Measurements from ENCODE around the gene CHMP1B. TPM values are rescaled to one million over a fixed set of nuclear protein-coding genes. Genes with fewer than 3 reads are reported as not detected.

CHMP1B gene
- total and polyA plus RNA-seq, 2 experiments from 2014 or later = 47.1 to 47.8 TPM

DNA sequence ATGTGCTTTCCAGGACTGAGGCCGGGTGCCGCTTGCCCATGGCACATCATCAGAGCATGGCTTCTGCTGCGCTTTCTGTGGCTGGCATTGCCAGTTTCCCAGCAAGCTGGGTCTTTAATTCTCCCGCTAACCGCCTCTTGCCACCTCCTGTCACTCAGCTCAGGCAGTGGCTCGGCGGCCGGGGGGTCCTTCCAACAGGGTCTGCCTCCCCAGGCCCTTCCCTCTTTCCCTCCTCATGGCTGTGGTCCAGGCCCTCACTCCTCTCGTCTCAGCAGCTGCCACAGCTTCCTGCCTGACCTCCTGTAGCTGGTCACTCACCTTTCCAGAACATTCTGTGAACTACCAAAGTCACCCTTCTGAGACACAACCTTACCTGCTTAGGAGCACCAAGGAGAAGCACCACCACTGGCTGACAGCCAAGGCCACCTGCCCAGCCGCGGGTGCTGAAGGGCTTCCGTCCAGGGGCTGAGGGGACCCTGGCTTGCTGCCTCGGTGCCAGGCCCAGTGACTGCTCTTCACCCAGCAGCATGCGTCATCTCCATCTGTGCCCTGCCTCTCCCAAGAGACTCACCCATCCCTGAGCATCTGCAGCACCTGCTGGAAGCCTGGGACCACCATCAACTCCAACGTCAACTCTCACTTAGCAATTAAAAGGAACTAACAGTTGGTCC is 22.6 kb downstream of the CHMP1B start:
- Histone ChIP-seq H3K4me2 (ENCODE audit: unreplicated experiment) (no peak overlapping the region), H3K4me3 (no peak overlapping the region), H4K20me1 (ENCODE audit: insufficient read depth) (no peaks in the 10 kb centered on the region), H3F3A (ENCODE audit: insufficient read depth) (no peaks in the 10 kb centered on the region), H3K9ac (no peak overlapping the region), H3K9me3 (ENCODE audit: low read depth) (no peaks in the 10 kb centered on the region), H2AFZ (no peak overlapping the region), H3K79me2 (ENCODE audit: insufficient read depth) (no peaks in the 10 kb centered on the region), H3K36me3 (ENCODE audit: low read depth) (no peaks in the 10 kb centered on the region), H3K4me1 (ENCODE audit: insufficient read depth) (no peaks in the 10 kb centered on the region), H3K27me3 (replicated peaks; ENCODE audit: insufficient read depth) (no peaks in the 10 kb centered on the region), H3K9me2 (ENCODE audit: insufficient read depth) (no peaks in the 10 kb centered on the region), H3K27ac (no peak overlapping the region)
- no peak for DNase-seq
- in situ Hi-C loops (cut with MboI) = no loop called here
- TF ChIP-seq EZH2 (IDR thresholded peaks at IDR 0.05; ENCODE audit: insufficient read depth, poor library complexity, severe bottlenecking) = no peak
- no peak for TF ChIP-seq EZH2phosphoT487 (IDR thresholded peaks at IDR 0.05; ENCODE audit: insufficient read depth, low read depth)
- 87 to 88% methylated on average over 14 to 15 of the region's 15 CpGs for WGBS, 2 experiments (ENCODE audit: low coverage in 1 of 2, low lambda C conversion rate in 2 of 2, missing lambda C conversion rate in 2 of 2)

DNA sequence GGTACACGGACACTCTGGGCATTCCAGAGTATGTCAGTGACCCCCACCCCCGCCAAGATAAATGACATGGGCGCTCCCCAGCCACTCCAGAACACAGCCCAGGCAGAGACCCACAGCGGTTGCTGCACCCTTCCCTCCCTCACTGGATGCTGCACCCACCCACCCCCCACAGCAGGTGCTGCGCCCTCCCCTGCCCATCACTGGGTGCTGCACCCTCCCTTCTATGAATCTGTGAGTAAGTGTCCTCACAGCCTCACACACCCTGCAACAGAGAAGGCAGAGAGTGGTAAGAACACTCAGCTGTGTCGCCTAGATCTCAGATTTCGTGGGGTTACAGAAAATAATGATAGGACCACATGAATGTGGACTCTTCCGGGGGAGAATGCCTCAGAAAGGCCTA is 23.5 kb downstream of the CHMP1B start:
- Histone ChIP-seq H3K27me3 (replicated peaks; ENCODE audit: insufficient read depth) (no peaks in the 10 kb centered on the region), H3K9me2 (ENCODE audit: insufficient read depth) (no peaks in the 10 kb centered on the region), H4K20me1 (ENCODE audit: insufficient read depth) (no peaks in the 10 kb centered on the region), H3K36me3 (ENCODE audit: low read depth) (no peaks in the 10 kb centered on the region), H3F3A (ENCODE audit: insufficient read depth) (no peaks in the 10 kb centered on the region), H3K79me2 (ENCODE audit: insufficient read depth) (no peaks in the 10 kb centered on the region), H3K4me2 (ENCODE audit: unreplicated experiment) (no peak overlapping the region), H3K4me1 (ENCODE audit: insufficient read depth) (no peaks in the 10 kb centered on the region), H3K9ac (no peak overlapping the region), H3K27ac (no peak overlapping the region), H2AFZ (no peak overlapping the region), H3K4me3 (no peak overlapping the region), H3K9me3 (ENCODE audit: low read depth) (no peaks in the 10 kb centered on the region)
- 77 to 81% methylated on average over 7 to 8 of the region's 8 CpGs for WGBS, 2 experiments (ENCODE audit: low coverage in 1 of 2, low lambda C conversion rate in 2 of 2, missing lambda C conversion rate in 2 of 2)
- DNase-seq = no peak
- no peak for TF ChIP-seq EZH2 (IDR thresholded peaks at IDR 0.05; ENCODE audit: insufficient read depth, poor library complexity, severe bottlenecking)
- in situ Hi-C loops (cut with MboI) = no loop called here

DNA sequence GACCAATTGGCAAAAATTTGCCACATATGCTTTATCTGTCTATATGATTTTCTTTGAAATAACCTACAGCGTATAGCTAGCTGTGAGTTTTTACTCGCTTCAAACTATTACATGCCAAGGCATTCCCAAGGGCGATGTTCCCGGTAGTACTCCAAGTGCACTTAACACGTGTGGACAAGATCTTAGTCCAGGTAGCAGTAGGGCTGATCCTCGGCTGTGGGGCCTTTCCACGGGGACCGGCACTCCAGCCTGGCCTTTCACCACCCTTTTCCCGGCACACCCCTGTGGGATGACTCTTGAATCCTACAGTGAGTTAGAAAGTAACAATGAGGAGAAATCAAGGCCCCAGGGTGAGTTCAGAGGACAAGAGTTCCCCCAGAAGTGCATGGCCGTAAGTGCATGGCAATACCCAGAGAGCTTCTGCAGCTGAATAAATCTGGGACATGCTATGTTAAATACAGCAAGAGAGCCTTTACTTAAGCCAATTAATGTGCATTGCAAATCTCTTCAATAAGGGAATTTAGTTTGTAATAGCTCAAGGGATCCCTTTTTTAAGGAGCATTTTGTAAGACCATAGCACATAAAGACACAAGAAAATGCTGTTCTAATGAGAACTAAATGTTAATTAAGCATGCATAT is 26.4 kb downstream of the CHMP1B start:
- H3K9me3 ChIP-seq (ENCODE audit: low read depth) = no peaks in the 10 kb centered on the region
- H3K4me1 ChIP-seq (ENCODE audit: insufficient read depth) = no peaks in the 10 kb centered on the region
- H3K9ac ChIP-seq = no peak overlapping the region
- 87 to 91% methylated on average over 10 of the region's 10 CpGs for WGBS, 2 experiments (ENCODE audit: low coverage in 1 of 2, low lambda C conversion rate in 2 of 2, missing lambda C conversion rate in 2 of 2)
- no peak for DNase-seq
- no peaks in the 10 kb centered on the region for H3K36me3 ChIP-seq (ENCODE audit: low read depth)
- no peak for TF ChIP-seq EZH2phosphoT487 (IDR thresholded peaks at IDR 0.05; ENCODE audit: insufficient read depth, low read depth)
- no peak for TF ChIP-seq EZH2 (IDR thresholded peaks at IDR 0.05; ENCODE audit: insufficient read depth, poor library complexity, severe bottlenecking)
- H3K4me2 ChIP-seq (ENCODE audit: unreplicated experiment) = no peak overlapping the region
- in situ Hi-C loops (cut with MboI) = no loop called here
- no peak overlapping the region for H3K4me3 ChIP-seq
- H2AFZ ChIP-seq = no peak overlapping the region
- no peak overlapping the region for H3K27ac ChIP-seq
- H3F3A ChIP-seq (ENCODE audit: insufficient read depth) = no peaks in the 10 kb centered on the region
- H3K79me2 ChIP-seq (ENCODE audit: insufficient read depth) = no peaks in the 10 kb centered on the region
- no peaks in the 10 kb centered on the region for H3K9me2 ChIP-seq (ENCODE audit: insufficient read depth)
- H3K27me3 ChIP-seq (replicated peaks; ENCODE audit: insufficient read depth) = no peaks in the 10 kb centered on the region
- H4K20me1 ChIP-seq (ENCODE audit: insufficient read depth) = no peaks in the 10 kb centered on the region

DNA sequence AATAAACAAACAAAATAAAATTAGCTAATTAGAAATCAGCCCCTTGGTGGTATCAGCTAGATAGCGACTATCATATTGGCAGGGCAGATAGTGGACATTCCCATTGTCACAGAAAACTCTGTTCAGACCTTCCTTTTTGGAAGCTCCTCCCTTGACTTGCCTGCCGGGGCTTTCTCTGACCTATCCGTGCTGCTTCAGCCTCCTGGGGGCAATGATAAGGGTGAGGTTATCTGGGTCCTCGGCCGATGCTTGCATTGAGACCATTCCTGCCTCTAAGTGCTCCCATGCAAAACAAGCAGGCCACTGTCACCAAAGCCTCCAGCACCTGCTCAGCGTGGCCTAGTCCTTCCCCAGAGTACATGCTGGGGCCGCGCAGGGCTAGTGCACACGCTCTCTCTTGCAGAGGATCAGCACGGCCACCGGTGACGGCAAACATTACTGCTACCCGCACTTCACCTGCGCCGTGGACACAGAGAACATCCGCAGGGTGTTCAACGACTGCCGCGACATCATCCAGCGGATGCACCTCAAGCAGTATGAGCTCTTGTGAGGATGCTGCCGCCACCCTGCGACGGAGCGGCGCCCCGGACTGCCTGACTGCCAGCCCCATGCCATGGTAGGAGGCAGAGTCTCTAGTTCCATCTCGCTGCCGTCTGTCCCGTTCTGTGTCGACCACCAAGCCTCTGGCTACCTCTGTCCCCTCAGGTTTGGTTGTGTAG is 29.5 kb downstream of the CHMP1B start:
- Histone ChIP-seq H3K27me3 (replicated peaks; ENCODE audit: insufficient read depth) (no peaks in the 10 kb centered on the region), H3K79me2 (ENCODE audit: insufficient read depth) (no peaks in the 10 kb centered on the region), H3K4me3 (no peak overlapping the region), H3K4me2 (ENCODE audit: unreplicated experiment) (no peak overlapping the region), H3K9ac (no peak overlapping the region), H4K20me1 (ENCODE audit: insufficient read depth) (no peaks in the 10 kb centered on the region), H3K9me2 (ENCODE audit: insufficient read depth) (no peaks in the 10 kb centered on the region), H3K9me3 (ENCODE audit: low read depth) (no peaks in the 10 kb centered on the region), H3K4me1 (ENCODE audit: insufficient read depth) (0 out of 2 replicates have a peak, but pooled peaks cover 5% of the 10 kb centered on the region), H2AFZ (no peak overlapping the region), H3K27ac (no peak overlapping the region), H3K36me3 (ENCODE audit: low read depth) (no peaks in the 10 kb centered on the region), H3F3A (ENCODE audit: insufficient read depth) (no peaks in the 10 kb centered on the region)
- TF ChIP-seq EZH2 (IDR thresholded peaks at IDR 0.05; ENCODE audit: insufficient read depth, poor library complexity, severe bottlenecking) (no peak), EZH2phosphoT487 (IDR thresholded peaks at IDR 0.05; ENCODE audit: insufficient read depth, low read depth) (no peak)
- DNase-seq = no peak
- 93 to 97% methylated on average over 28 to 30 of the region's 30 CpGs for WGBS, 2 experiments (ENCODE audit: low coverage in 1 of 2, low lambda C conversion rate in 2 of 2, missing lambda C conversion rate in 2 of 2)
- in situ Hi-C loops (cut with MboI) = no loop called here

All from GM23248 (cell line).